Activated CD8-positive, alpha-beta T cell treated with anti-CD3 and anti-CD28 coated beads for 36 hours (primary cell): Measurements from ENCODE around the gene FAM13A. TPM values are rescaled to one million over a fixed set of nuclear protein-coding genes. Genes with fewer than 3 reads are reported as not detected.

Experiments
- ATAC-seq: fragments of 200-7000 bp; cut with Tn5 transposase; one replicate; pipeline ENCODE4 v1.10.0; 2021; ENCODE audit warnings: mild to moderate bottlenecking, moderate library complexity
- CTCF ChIA-PET: fragments of 350-600 bp; sonication (Branson Sonifier 250); formaldehyde crosslinking; loops from one replicate; lab custom pipeline; 2021; ENCODE audit warnings: antibody characterized with exemption; lab: Charles Lee
- POLR2A ChIA-PET: fragments of 350-600 bp; sonication (Branson Sonifier 250); formaldehyde crosslinking; loops from one replicate; lab custom pipeline; 2021; ENCODE audit warnings: antibody characterized with exemption; lab: Charles Lee
- DNase-seq: peaks from one replicate; pipeline ENCODE4 v3.0.0-alpha.2; 2020
- H3K27ac Mint-ChIP-seq: one replicate; pipeline ENCODE4 v1.8.0; 2021; ENCODE audit warnings: mild to moderate bottlenecking, mixed read lengths
- H3K27me3 Mint-ChIP-seq: one replicate; pipeline ENCODE4 v1.8.0; 2021; ENCODE audit warnings: mixed read lengths
- H3K36me3 Mint-ChIP-seq: one replicate; pipeline ENCODE4 v1.8.0; 2021; ENCODE audit warnings: low read depth, mixed read lengths
- H3K4me1 Mint-ChIP-seq: one replicate; pipeline ENCODE4 v1.8.0; 2021; ENCODE audit warnings: low read depth, mixed read lengths
- H3K4me3 Mint-ChIP-seq: one replicate; pipeline ENCODE4 v1.8.0; 2021; ENCODE audit warnings: mild to moderate bottlenecking, moderate library complexity, mixed read lengths
- H3K9me3 Mint-ChIP-seq: one replicate; pipeline ENCODE4 v1.8.0; 2021; ENCODE audit warnings: mixed read lengths
- CTCF ChIP-seq: fragments of 200-600 bp; IDR thresholded peaks from one replicate; pipeline ENCODE4 v1.8.0; 2022; ENCODE audit warnings: antibody characterized with exemption, mild to moderate bottlenecking
- intact Hi-C: fragments of 100-400 bp; cut with micrococcal nuclease; formaldehyde crosslinking; loops from one replicate; pipeline ENCODE4 v1.10.0; 2022
- total RNA-seq, 2 experiments: library from RNA; stranded (reverse); gene quantifications; one replicate each; pipeline ENCODE4 v1.2.3, GENCODE V29; 2021

Gene FAM13A
- total RNA-seq, 2 experiments from 2014 or later: 4.5 to 6.0 TPM

- Mint-ChIP-seq H3K9me3 (no peaks in the 10 kb centered on the region), H3K4me3 (no peak overlapping the region)
Measured at GRCh38 chr4:88817740-88818139, 239.2 kb downstream of the FAM13A start.

GRCh38 chr4:88816360-88816759 lies 240.6 kb downstream of the FAM13A start:
- CTCF ChIA-PET: interaction anchor here (1.6 to 9.8 kb wide), 3 partner anchors 11 to 276 kb away, joined by 5 to 149 read pairs (median 7); no protein-coding TSS in a partner anchor
- no peak for TF ChIP-seq CTCF

More at GRCh38 chr4:88817740-88818139, 239.2 kb downstream of the FAM13A start:
- Mint-ChIP-seq H3K36me3 (no peaks in the 10 kb centered on the region), H3K27me3 (no peaks in the 10 kb centered on the region), H3K4me1 (peaks cover 19% of the 10 kb centered on the region), H3K27ac (no peak overlapping the region)
- POLR2A ChIA-PET: interaction anchor here (0.7 kb wide), 1 partner anchor 12 kb away, joined by 3 read pairs; no protein-coding TSS in a partner anchor
- no peak for TF ChIP-seq CTCF
- CTCF ChIA-PET: interaction anchor here (1.0 to 9.8 kb wide), 7 partner anchors 9 to 340 kb away, joined by 3 to 149 read pairs (median 7); partner anchors contain the start of gene TIGD2
- intact Hi-C loops: loop anchor here (2.0 kb wide), 1 partner anchor 207 kb away; no protein-coding TSS in a partner anchor
- no peak for ATAC-seq
- no peak for DNase-seq

GRCh38 chr4:88814043-88814617 lies 242.9 kb downstream of the FAM13A start:
- POLR2A ChIA-PET: no interaction called here
- Mint-ChIP-seq H3K27ac (no peak overlapping the region), H3K27me3 (no peaks in the 10 kb centered on the region), H3K4me1 (peaks cover 7% of the 10 kb centered on the region), H3K4me3 (no peak overlapping the region), H3K36me3 (no peaks in the 10 kb centered on the region), H3K9me3 (no peaks in the 10 kb centered on the region)
- no peak for DNase-seq
- no peak for TF ChIP-seq CTCF
- intact Hi-C loops: no loop called here
- no peak for ATAC-seq
- CTCF ChIA-PET: interaction anchor here (9.8 kb wide), 1 partner anchor 208 kb away, joined by 149 read pairs; no protein-coding TSS in a partner anchor

More at GRCh38 chr4:88816360-88816759, 240.6 kb downstream of the FAM13A start:
- no peaks in the 10 kb centered on the region for H3K9me3 Mint-ChIP-seq
- intact Hi-C loops: no loop called here
- H3K27ac Mint-ChIP-seq: no peak overlapping the region
- peaks cover 16% of the 10 kb centered on the region for H3K4me1 Mint-ChIP-seq
- H3K36me3 Mint-ChIP-seq: no peaks in the 10 kb centered on the region
- no peak for DNase-seq
- ATAC-seq: no peak
- H3K27me3 Mint-ChIP-seq: no peaks in the 10 kb centered on the region
- POLR2A ChIA-PET: no interaction called here
- no peak overlapping the region for H3K4me3 Mint-ChIP-seq

GRCh38 chr4:88813013-88813412 lies 244.0 kb downstream of the FAM13A start:
- ChIA-PET POLR2A (no interaction called here), CTCF (interaction anchor here (0.7 to 9.8 kb wide), 4 partner anchors 8 to 209 kb away, joined by 3 to 149 read pairs (median 3); no protein-coding TSS in a partner anchor)
- Mint-ChIP-seq H3K36me3 (no peaks in the 10 kb centered on the region), H3K27ac (no peak overlapping the region), H3K4me1 (no peaks in the 10 kb centered on the region), H3K27me3 (no peaks in the 10 kb centered on the region), H3K9me3 (no peaks in the 10 kb centered on the region), H3K4me3 (no peak overlapping the region)
- ATAC-seq: no peak
- TF ChIP-seq CTCF: no peak
- DNase-seq: no peak
- intact Hi-C loops: no loop called here

GRCh38 chr4:88812420-88812819 lies 244.6 kb downstream of the FAM13A start:
- Mint-ChIP-seq H3K27ac (no peak overlapping the region), H3K27me3 (no peaks in the 10 kb centered on the region), H3K36me3 (no peaks in the 10 kb centered on the region), H3K9me3 (no peaks in the 10 kb centered on the region), H3K4me3 (no peak overlapping the region), H3K4me1 (no peaks in the 10 kb centered on the region)
- no peak for DNase-seq
- POLR2A ChIA-PET: no interaction called here
- no peak for ATAC-seq
- intact Hi-C loops: no loop called here
- TF ChIP-seq CTCF: no peak
- CTCF ChIA-PET: interaction anchor here (0.7 to 9.8 kb wide), 4 partner anchors 9 to 210 kb away, joined by 3 to 149 read pairs (median 3); no protein-coding TSS in a partner anchor
